Activated CD4-positive, alpha-beta T cell treated with anti-CD3 and anti-CD28 coated beads for 36 hours (primary cell): ENCODE data around the gene KDM4C. TPM values are rescaled to one million over a fixed set of nuclear protein-coding genes. Genes with fewer than 3 reads are reported as not detected.
"Not testable (repeated sequence)": the region's sequence is repeated elsewhere in the genome, so short reads cannot be mapped to it uniquely, and the experiment has no call there.

Experiments used
- ATAC-seq: fragments of 200-7000 bp; cut with Tn5 transposase; one replicate; pipeline ENCODE4 v1.10.0; 2021; ENCODE audit warnings: mild to moderate bottlenecking, moderate library complexity
- CTCF ChIA-PET: fragments of 350-600 bp; sonication (Branson Sonifier 250); formaldehyde crosslinking; loops from one replicate; lab custom pipeline; 2021; ENCODE audit warnings: antibody characterized with exemption; lab: Charles Lee
- POLR2A ChIA-PET: fragments of 350-600 bp; sonication (Branson Sonifier 250); formaldehyde crosslinking; loops from one replicate; lab custom pipeline; 2021; ENCODE audit warnings: antibody characterized with exemption, inconsistent platforms; lab: Charles Lee
- DNase-seq: peaks from one replicate; pipeline ENCODE4 v3.0.0-alpha.2; 2020
- H3K27ac Mint-ChIP-seq: one replicate; pipeline ENCODE4 v1.8.0; 2021; ENCODE audit warnings: mixed read lengths
- H3K27me3 Mint-ChIP-seq: one replicate; pipeline ENCODE4 v1.8.0; 2021; ENCODE audit warnings: mixed read lengths
- H3K36me3 Mint-ChIP-seq: one replicate; pipeline ENCODE4 v1.8.0; 2021; ENCODE audit warnings: low read depth, mixed read lengths
- H3K4me1 Mint-ChIP-seq: one replicate; pipeline ENCODE4 v1.8.0; 2021; ENCODE audit warnings: mixed read lengths
- H3K4me3 Mint-ChIP-seq: one replicate; pipeline ENCODE4 v1.8.0; 2021; ENCODE audit warnings: mild to moderate bottlenecking, moderate library complexity, mixed read lengths
- H3K9me3 Mint-ChIP-seq: one replicate; pipeline ENCODE4 v1.8.0; 2021; ENCODE audit warnings: low read depth, mixed read lengths
- intact Hi-C, 2 experiments: fragments of 100-400 bp; cut with DNase I in 1 of 2; cut with micrococcal nuclease in 1 of 2; formaldehyde crosslinking; loops; one replicate each; pipeline versions ENCODE4 v1.14.2 to v1.15.1; 2022 to 2024; cut with DNase I, micrococcal nuclease
- total RNA-seq, 2 experiments: library from RNA; stranded (reverse); gene quantifications; one replicate each; pipeline ENCODE4 v1.2.3, GENCODE V29; 2021

KDM4C gene
- total RNA-seq, 2 experiments from 2014 or later: 31.7 to 33.1 TPM

DNA sequence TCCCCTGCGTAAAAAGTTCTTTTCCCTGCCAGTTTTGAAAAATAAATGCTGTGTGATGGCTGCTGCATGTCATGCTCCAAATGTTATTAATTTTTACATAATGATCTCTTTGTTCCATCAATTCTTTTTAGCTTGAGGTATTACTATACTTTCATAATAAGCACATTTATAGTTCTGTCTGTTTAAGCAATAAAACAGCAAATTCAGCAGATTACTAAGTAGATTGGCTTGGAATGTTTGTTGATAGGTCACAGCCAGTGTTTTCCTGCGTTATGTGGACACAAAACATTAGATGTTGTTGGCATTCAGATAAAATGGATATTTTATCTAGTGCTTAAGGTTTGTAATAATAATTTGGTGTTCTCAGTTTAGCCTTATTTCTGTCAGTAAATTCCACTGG lies 242.0 kb downstream of the KDM4C start:
- ATAC-seq (no peak), DNase-seq (no peak)
- ChIA-PET POLR2A (no interaction called here), CTCF (no interaction called here)
- intact Hi-C loops: no loop called here
- no peaks in the 10 kb centered on the region for H3K9me3 Mint-ChIP-seq
- no peak overlapping the region for H3K27ac Mint-ChIP-seq
- no peak overlapping the region for H3K4me3 Mint-ChIP-seq
- peaks cover 41% of the 10 kb centered on the region for H3K36me3 Mint-ChIP-seq
- no peaks in the 10 kb centered on the region for H3K4me1 Mint-ChIP-seq
- no peaks in the 10 kb centered on the region for H3K27me3 Mint-ChIP-seq

DNA sequence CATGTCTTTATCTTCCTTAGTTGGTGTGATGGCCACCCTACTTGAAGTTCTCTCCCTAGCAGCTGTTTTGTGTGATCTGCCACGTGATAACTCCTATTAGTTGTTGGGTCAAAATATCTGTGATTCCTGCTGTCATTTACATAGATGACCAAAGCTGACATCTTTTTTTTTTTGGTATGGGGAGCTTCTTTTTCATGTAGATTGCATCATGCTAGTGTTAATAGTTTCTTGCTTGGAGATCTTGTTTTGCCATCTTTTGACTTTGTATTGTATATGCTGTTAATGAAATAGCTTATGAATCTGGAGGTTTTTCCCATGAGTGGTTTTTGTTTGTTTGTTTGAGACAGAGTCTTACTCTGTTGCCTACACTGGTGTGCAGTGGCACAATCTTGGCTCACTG lies 243.8 kb downstream of the KDM4C start:
- intact Hi-C loops: no loop called here
- no peaks in the 10 kb centered on the region for H3K4me1 Mint-ChIP-seq
- ChIA-PET POLR2A (no interaction called here), CTCF (interaction anchor here (0.6 kb wide), 1 partner anchor 288 kb away, joined by 3 read pairs; no protein-coding TSS in a partner anchor)
- H3K27me3 Mint-ChIP-seq: no peaks in the 10 kb centered on the region
- no peak overlapping the region for H3K4me3 Mint-ChIP-seq
- H3K27ac Mint-ChIP-seq: no peak overlapping the region
- no peaks in the 10 kb centered on the region for H3K9me3 Mint-ChIP-seq
- ATAC-seq: no peak
- DNase-seq: no peak
- peaks cover 42% of the 10 kb centered on the region for H3K36me3 Mint-ChIP-seq

DNA sequence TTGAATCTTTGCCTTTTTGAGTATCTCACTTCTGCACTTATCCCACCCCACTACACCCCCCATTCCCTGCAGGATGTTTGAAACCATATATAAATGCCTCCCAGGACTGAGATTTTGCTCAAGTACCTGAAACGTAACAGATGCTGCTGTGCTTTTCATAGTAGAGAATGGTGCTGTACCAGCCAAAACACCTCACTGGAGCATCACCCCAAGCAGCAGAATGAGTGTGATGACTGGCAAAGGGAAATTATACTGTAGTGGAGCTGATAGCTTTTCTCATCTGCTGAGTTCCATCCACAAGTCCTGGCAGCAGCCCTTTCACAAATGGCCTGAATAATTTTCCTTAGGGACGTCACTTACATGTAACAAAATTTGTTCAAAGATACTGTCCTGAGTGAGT lies 246.1 kb downstream of the KDM4C start:
- DNase-seq (no peak), ATAC-seq (no peak)

DNA sequence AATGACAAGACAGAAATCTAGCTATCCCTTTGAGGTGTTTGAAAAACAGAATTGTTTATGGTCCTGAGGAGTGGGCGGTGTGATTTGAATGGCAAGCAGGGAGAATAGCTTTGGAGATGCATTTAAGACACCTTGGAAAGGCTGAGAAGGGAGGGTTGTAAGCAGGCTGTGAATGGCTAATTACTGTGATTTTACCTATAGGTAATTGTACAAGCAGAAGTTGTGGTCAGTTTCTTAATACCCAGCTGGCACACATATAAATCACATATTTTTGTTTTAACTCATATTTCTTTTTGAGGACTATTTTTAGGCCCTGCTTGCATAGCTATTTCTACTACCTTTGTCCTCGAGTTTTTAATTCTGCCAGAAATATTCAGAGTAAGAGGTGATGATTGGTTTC lies 248.6 kb downstream of the KDM4C start:
- H3K36me3 Mint-ChIP-seq: peaks cover 60% of the 10 kb centered on the region
- H3K27ac Mint-ChIP-seq: no peak overlapping the region
- H3K9me3 Mint-ChIP-seq: peaks cover 3% of the 10 kb centered on the region
- POLR2A ChIA-PET: no interaction called here
- DNase-seq (no peak), ATAC-seq (no peak)
- H3K27me3 Mint-ChIP-seq: no peaks in the 10 kb centered on the region
- H3K4me1 Mint-ChIP-seq: peaks cover under 1% of the 10 kb centered on the region
- intact Hi-C loops: no loop called here
- H3K4me3 Mint-ChIP-seq: no peak overlapping the region
- CTCF ChIA-PET: no interaction called here

More for the DNA sequence above, 246.1 kb downstream of the KDM4C start:
- no peaks in the 10 kb centered on the region for H3K4me1 Mint-ChIP-seq
- H3K36me3 Mint-ChIP-seq: peaks cover 54% of the 10 kb centered on the region
- ChIA-PET POLR2A (no interaction called here), CTCF (no interaction called here)
- H3K27ac Mint-ChIP-seq: no peak overlapping the region
- peaks cover 3% of the 10 kb centered on the region for H3K9me3 Mint-ChIP-seq
- intact Hi-C loops: no loop called here
- no peaks in the 10 kb centered on the region for H3K27me3 Mint-ChIP-seq
- H3K4me3 Mint-ChIP-seq: no peak overlapping the region

DNA sequence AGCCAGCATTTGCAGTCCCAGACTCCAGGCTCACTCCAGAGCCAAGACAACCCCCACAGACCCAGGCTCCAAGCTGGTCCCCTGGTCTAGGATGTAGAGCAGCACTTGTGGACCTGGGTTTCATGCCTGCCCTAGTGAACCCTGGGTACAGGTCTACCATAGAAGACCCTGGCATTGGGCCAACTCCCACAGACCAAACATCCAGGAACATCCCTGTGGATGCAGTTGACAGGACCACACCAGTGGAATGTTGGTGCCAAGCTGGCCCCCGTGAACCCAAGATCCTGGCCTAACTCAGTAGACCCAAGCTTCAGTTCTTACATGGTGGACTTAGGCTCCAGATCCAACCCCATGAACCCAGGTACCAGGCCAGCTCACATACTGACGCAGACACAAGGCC lies 250.6 kb downstream of the KDM4C start:
- POLR2A ChIA-PET: no interaction called here
- Mint-ChIP-seq H3K27ac (no peak overlapping the region), H3K36me3 (peaks cover 60% of the 10 kb centered on the region), H3K9me3 (peaks cover 3% of the 10 kb centered on the region), H3K4me3 (no peak overlapping the region), H3K27me3 (no peaks in the 10 kb centered on the region), H3K4me1 (peaks cover 3% of the 10 kb centered on the region)
- CTCF ChIA-PET: interaction anchor here (0.6 kb wide), 1 partner anchor 181 kb away, joined by 3 read pairs; no protein-coding TSS in a partner anchor
- intact Hi-C loops: no loop called here
- no peak for DNase-seq
- ATAC-seq: no peak

DNA sequence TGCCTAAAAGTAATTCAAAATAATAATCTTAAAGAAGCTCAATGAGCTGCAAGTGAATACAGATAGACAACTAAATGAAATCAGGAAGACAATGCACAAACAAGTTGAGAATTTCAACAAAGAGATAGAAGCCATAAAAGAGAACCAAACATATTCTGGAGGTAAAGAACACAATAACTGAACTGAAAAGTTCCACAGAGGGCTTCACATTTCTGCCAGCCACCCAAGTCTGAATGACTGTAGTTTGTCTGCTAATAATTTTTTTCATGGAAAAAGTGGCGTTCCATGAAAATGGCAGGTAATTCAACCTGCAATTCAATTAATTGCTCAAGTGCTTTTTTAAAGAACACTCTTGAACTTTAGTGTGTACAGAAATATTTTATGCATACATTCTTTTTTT lies 251.3 kb downstream of the KDM4C start:
- DNase-seq: no peak
- intact Hi-C loops: no loop called here
- Mint-ChIP-seq H3K36me3 (peaks cover 60% of the 10 kb centered on the region), H3K27ac (no peak overlapping the region), H3K4me1 (peaks cover 3% of the 10 kb centered on the region), H3K27me3 (no peaks in the 10 kb centered on the region), H3K4me3 (no peak overlapping the region), H3K9me3 (peaks cover 3% of the 10 kb centered on the region)
- ChIA-PET POLR2A (no interaction called here), CTCF (no interaction called here)
- no peak for ATAC-seq

DNA sequence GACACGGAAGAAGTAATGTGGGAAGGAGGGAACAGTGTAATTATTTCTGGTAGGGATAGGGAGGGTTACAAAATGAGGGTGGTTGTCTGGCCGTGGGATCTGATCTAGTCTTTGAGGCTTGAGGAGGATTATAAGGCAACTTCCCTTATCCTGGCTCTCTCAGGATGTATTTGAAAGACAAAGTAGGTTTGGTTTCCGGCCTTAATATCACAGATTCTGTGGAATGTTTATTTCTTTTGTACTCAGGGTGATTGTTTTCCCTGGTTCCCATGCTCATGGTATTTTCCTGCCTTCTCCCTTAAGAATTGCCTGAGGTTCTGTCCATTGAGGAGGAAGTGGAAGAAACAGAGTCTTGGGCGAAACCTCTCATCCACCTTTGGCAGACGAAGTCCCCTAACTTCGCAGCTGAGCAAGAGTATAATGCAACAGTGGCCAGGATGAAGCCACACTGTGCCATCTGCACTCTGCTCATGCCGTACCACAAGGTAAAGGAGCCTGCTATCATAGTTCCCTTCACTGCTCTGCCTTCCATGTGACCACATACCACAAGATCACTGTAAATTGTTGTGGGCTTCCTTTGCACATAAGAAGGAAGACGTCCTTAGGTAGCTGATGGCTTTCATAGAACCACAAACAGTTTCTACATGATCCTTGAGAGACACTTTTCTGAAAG lies 253.8 kb downstream of the KDM4C start:
- H3K27me3 Mint-ChIP-seq: no peaks in the 10 kb centered on the region
- H3K27ac Mint-ChIP-seq: no peak overlapping the region
- H3K9me3 Mint-ChIP-seq: peaks cover 3% of the 10 kb centered on the region
- intact Hi-C loops: loop anchor here in 1 of 2 experiments (5.0 kb wide), 1 partner anchor 94 kb away; no protein-coding TSS in a partner anchor
- CTCF ChIA-PET: interaction anchor here (0.8 to 1.1 kb wide), 3 partner anchors 26 to 184 kb away, joined by 3 to 4 read pairs (median 3); no protein-coding TSS in a partner anchor
- H3K4me3 Mint-ChIP-seq: no peak overlapping the region
- peaks cover 3% of the 10 kb centered on the region for H3K4me1 Mint-ChIP-seq
- DNase-seq (no peak), ATAC-seq (peak; percentile 30)
- POLR2A ChIA-PET: no interaction called here
- H3K36me3 Mint-ChIP-seq: peaks cover 58% of the 10 kb centered on the region

DNA sequence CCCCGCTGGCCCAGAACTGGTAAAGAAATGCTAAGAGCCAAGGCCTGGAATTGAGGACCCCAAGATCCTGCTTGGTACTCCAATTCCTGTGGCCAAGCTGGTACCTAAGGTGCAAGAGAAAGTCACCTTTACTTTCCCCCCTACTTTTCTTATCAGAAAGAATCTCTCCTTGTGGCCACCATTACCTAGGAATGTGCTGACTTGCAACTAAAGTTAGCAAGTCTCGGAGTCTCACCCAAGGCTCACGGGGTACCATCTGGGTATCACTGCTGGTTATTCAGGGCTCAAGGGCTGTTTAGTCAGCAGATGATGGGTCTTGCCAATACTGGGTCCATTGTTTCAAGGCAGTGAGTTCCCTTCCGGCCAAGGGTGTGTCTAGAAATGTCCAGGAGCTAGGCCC lies 270.2 kb downstream of the KDM4C start:
- Mint-ChIP-seq H3K27ac (no peak overlapping the region), H3K36me3 (peaks cover 23% of the 10 kb centered on the region), H3K4me1 (no peaks in the 10 kb centered on the region), H3K9me3 (peaks cover 3% of the 10 kb centered on the region), H3K27me3 (no peaks in the 10 kb centered on the region), H3K4me3 (no peak overlapping the region)
- intact Hi-C loops: no loop called here
- DNase-seq (no peak), ATAC-seq (no peak)
- ChIA-PET CTCF (interaction anchor here (0.6 to 1.0 kb wide), 3 partner anchors 11 to 237 kb away, joined by 3 read pairs; no protein-coding TSS in a partner anchor), POLR2A (no interaction called here)

DNA sequence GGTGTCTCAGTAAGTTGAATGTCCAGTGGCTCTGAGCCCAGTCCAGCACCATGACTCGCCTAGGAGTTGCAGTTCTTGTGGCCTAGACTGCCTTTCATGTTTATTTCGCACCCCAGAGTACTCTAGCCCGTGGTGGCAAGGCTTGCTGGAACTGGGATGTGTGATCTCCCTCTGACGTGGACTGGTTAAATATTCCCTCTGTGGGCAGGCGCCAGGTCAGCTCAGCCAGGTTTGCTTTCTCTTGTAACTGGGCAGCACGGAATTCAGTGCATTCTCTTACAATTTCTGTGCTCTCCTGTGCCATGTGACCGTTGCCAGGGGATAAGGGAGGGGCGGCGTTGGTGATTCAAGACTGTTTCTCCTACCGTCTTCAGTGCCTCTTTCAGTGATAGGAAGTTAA lies 270.8 kb downstream of the KDM4C start:
- Mint-ChIP-seq H3K9me3 (peaks cover 3% of the 10 kb centered on the region), H3K4me1 (no peaks in the 10 kb centered on the region), H3K27me3 (no peaks in the 10 kb centered on the region), H3K36me3 (peaks cover 22% of the 10 kb centered on the region), H3K4me3 (no peak overlapping the region), H3K27ac (no peak overlapping the region)
- intact Hi-C loops: no loop called here
- POLR2A ChIA-PET: no interaction called here
- DNase-seq (no peak), ATAC-seq (no peak)
- CTCF ChIA-PET: interaction anchor here (0.6 to 0.8 kb wide), 2 partner anchors 137 to 236 kb away, joined by 3 read pairs; no protein-coding TSS in a partner anchor

DNA sequence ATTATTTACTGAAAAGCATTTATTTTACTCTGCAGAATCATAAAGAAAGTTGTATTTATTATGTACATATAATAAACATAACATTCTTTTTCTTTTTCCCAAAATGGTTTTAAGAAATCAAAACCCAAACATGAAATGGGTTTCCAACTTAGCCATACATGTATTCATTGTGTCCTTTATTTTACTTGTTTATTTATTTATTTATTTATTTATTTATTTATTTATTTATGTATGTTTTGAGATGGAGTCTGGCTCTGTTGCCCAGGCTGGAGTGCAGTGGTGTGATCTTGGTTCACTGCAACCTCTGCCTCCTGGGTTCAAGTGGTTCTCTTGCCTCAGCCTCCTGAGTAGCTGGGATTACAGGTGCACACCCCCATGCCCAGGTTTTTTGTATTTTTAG lies 273.2 kb downstream of the KDM4C start:
- ATAC-seq, H3K27me3 Mint-ChIP-seq, H3K27ac Mint-ChIP-seq, DNase-seq, H3K4me1 Mint-ChIP-seq, intact Hi-C loops, H3K9me3 Mint-ChIP-seq, POLR2A ChIA-PET, H3K4me3 Mint-ChIP-seq, CTCF ChIA-PET: not testable (repeated sequence)
- peaks cover 28% of the 10 kb centered on the region for H3K36me3 Mint-ChIP-seq

DNA sequence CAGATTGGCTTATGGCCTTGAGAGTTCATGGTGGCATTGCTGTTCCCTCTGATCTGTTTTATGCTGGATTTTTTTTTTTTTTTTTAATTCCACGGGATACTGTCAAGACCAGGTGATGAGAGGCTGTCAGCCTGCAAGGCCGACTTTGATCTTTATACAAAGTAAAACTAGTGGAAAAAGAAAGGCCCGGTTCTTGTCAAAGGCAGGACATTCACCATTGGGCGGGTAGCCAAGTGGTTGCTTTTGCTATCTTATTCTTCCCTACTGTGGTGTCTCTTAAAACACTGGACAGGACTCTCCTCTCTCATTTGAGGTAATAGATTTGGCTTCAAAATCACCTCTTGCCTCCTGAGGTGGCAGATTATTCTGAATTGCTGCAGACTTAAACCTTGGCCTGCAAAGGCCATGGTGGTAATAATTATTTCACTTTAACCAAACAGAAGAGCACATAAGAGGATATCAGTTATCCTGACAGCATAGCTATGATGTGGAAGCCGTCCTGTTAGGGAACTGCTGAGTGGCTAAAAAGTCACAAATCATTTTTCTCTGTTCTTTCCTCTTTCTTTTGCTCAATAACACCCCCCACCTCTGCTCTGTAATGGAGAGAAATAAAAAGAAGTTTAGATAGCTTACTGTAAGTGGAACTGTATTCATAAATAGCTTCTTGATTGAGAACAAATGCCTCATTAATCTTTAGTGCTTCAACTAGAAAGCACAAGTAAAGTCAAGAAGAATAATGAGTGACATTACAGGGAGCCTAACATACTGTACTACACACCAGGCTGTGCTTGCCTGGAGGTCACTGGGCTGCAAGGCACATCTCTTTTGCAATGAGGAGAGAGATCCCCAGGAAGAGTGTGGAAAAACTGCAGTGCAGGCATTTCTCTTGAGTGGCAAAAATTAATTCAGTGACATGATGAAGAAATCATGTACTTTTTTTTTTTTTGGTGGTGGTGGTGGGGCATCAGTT lies 275.6 kb downstream of the KDM4C start:
- Mint-ChIP-seq H3K4me3 (no peak overlapping the region), H3K36me3 (peaks cover 21% of the 10 kb centered on the region), H3K27ac (no peak overlapping the region), H3K27me3 (no peaks in the 10 kb centered on the region), H3K9me3 (no peaks in the 10 kb centered on the region), H3K4me1 (no peaks in the 10 kb centered on the region)
- intact Hi-C loops: no loop called here
- CTCF ChIA-PET: interaction anchor here (1.0 to 1.6 kb wide), 3 partner anchors 8 to 125 kb away, joined by 3 to 4 read pairs (median 4); no protein-coding TSS in a partner anchor
- DNase-seq: no peak
- no peak for ATAC-seq
- POLR2A ChIA-PET: no interaction called here
